Anterior cingulate cortex (tissue), 58 donors: ENCODE data around the gene TWSG1.
"Not testable (repeated sequence)": the region's sequence is repeated elsewhere in the genome, so short reads cannot be mapped to it uniquely, and the experiment has no call there.

Experiments
- DNase-seq, 58 donors: peaks; one replicate each; lab custom pipeline; 2025; lab: John Stamatoyannopoulos, UW

TWSG1 gene

GRCh38 chr18:9380621-9381395, 46.2 kb downstream of the TWSG1 start:
- peak in 1 of 58 donors; percentile 9 for DNase-seq

GRCh38 chr18:9386879-9387278, 52.3 kb downstream of the TWSG1 start:
- no peak for DNase-seq

- no peak for DNase-seq
Measured at GRCh38 chr18:9387891-9388290, 53.3 kb downstream of the TWSG1 start.

GRCh38 chr18:9389706-9390105, 55.1 kb downstream of the TWSG1 start:
- no peak for DNase-seq

- DNase-seq, result no peak
Measured at GRCh38 chr18:9392726-9393125, 58.2 kb downstream of the TWSG1 start.

- no peak for DNase-seq
Measured at GRCh38 chr18:9394046-9394445, 59.5 kb downstream of the TWSG1 start.

GRCh38 chr18:9400197-9400596, 65.6 kb downstream of the TWSG1 start:
- no peak for DNase-seq

- no peak for DNase-seq
Measured at GRCh38 chr18:9401176-9401575, 66.6 kb downstream of the TWSG1 start.

- not testable (repeated sequence) for DNase-seq
Measured at GRCh38 chr18:9402358-9403007, 67.9 kb downstream of the TWSG1 start.

- DNase-seq, result no peak
Measured at GRCh38 chr18:9403795-9404564, 69.4 kb downstream of the TWSG1 start.

GRCh38 chr18:9404565-9405060, 70.0 kb downstream of the TWSG1 start:
- no peak for DNase-seq

GRCh38 chr18:9405130-9405529, 70.6 kb downstream of the TWSG1 start:
- DNase-seq, result no peak

GRCh38 chr18:9405977-9406376, 71.4 kb downstream of the TWSG1 start:
- DNase-seq, result no peak

- no peak for DNase-seq
Measured at GRCh38 chr18:9410515-9410914, 75.9 kb downstream of the TWSG1 start.

GRCh38 chr18:9413576-9413975, 79.0 kb downstream of the TWSG1 start:
- DNase-seq, result no peak

GRCh38 chr18:9416563-9417072, 82.0 kb downstream of the TWSG1 start:
- DNase-seq, result no peak

GRCh38 chr18:9417073-9417851, 82.7 kb downstream of the TWSG1 start:
- DNase-seq, result peak in 1 of 58 donors; percentile 32

- DNase-seq, result no peak
Measured at GRCh38 chr18:9418047-9418690, 83.6 kb downstream of the TWSG1 start.

- no peak for DNase-seq
Measured at GRCh38 chr18:9419956-9420631, 85.5 kb downstream of the TWSG1 start.
